T47D (cell line): Measurements from ENCODE around the gene IQCK.

Experiments used
- DNase-seq, 2 experiments: peaks; one replicate each; pipeline versions ENCODE4 v3.0.0 to v3.0.0-alpha.2; 2011 to 2012; ENCODE audit warnings: low read depth in 1 of 2, low spot score in 1 of 2
- JUND ChIP-seq: IDR thresholded peaks from 2 replicates; pipeline ENCODE4 v1.6.1; 2012; ENCODE audit warnings: low read depth
- in situ Hi-C: cut with HindIII; loops from 2 replicates; pipeline ENCODE4 v1.10.0; 2016; ENCODE audit warnings: low sequenced_read_pairs, low pct_unique_long_range_greater_than_20kb

The IQCK gene

DNA sequence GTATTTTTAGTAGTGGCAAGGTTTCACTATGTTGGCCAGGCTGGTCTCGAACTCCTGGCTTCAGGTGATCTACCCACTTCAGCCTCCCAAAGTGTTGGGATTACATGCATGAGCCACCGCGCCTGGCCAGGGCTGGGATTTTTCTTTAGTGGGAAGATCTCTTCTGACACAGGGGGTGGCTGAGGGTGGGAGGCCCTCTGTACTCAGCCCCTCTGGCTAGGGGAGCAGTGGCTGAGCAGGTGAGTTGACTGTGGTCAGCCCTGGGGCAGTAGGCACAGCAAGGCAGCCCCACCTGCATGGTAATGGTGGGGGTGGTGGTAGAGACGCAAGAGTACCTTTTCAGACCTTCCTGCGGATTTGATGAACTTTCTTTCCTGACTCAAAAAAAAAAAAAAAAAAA, 178.9 kb downstream of the IQCK start:
- no peak for DNase-seq
- in situ Hi-C loops: no loop called here
- TF ChIP-seq JUND: no peak

DNA sequence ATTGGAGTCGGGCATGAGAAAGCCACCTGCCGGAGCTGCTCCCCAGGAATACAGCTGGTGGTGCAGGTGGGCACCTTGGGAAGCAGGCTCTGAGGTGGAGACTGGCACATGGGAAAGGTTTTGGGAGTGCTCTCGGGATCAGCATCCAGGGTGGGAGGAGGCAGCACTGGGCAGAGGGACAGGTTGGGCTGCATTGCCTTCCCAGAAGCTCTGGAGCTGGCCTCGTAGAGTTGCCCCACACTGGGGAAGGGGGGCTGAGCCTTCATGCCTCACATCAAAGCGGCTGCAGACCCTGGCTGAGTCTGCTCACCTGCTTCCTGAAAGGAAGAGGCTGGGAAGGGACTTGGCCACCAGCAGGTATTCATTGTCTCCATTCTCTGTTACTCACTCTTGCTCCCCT, 180.1 kb downstream of the IQCK start:
- DNase-seq: no peak
- TF ChIP-seq JUND: no peak
- in situ Hi-C loops: no loop called here

DNA sequence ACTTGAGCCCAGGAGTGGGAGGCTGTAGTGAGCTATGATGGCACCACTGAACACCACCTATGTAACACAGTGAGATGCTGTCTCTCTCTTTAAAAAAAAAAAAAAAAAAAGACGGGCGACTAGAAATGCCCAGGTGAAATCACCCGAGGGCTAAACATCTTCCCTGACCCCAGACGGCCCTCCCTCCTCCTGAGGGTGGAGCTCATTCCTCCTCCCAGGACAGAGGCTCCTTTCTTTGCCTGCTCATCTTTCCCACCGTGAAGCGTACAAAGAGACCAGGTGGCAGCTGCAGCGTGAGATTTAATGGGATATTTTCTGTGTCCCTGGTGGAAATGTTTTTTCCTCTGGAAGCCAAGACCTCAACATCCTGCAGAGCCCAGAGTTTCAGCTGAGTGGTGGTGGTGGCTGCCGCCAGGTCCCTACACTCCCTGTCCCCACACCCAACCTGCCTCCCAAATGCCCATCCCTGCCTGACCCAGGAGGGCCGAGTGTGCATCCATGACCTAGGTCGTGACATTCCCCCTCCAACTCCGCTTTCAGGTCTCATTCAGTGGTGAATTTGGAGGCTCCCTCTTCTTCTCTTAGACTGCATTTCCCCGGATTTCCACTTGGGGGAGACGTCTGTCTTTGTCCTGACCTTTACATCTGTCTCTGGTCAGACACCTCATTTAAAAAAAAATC, 181.0 kb downstream of the IQCK start:
- no peak for TF ChIP-seq JUND
- in situ Hi-C loops: no loop called here
- peak; percentile 47 to 76 for DNase-seq

DNA sequence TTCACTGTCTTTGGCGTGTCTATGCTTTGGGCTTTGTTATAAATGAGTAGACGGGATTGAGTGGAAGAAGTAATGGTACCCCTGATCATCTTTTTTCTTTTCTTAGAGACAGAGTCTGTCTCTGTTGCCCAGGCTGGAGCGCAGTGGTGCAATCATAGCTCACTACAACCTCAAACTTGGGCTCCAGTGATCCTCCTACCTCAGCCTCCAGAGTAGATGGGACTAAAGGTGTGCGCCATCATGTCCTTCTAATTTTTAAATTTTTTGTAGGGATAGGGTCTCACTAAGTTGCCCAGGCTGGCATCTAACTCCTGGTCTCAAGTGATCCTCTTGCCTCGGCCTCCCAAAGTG, 181.5 kb downstream of the IQCK start:
- in situ Hi-C loops: no loop called here
- no peak for DNase-seq
- TF ChIP-seq JUND: no peak

DNA sequence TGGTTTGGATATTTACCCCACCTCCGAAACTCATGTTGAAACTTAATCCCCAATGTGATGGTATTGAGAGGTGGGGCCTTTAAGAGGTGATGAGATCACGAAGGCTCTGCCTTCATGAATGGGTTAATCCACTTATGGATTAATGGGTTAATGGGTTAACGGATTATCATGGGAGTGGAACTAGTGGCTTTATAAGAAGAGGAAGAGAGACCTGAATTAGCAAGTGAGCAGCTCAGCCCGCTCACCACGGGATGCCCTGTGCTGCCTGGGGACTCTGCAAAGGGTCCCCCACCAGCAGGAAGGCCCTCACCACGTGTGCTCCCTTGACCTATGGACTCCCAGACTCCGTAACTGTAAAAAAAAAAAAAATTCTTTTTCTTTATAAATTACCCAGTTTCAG, 183.1 kb downstream of the IQCK start:
- no peak for DNase-seq
- no peak for TF ChIP-seq JUND
- in situ Hi-C loops: no loop called here

DNA sequence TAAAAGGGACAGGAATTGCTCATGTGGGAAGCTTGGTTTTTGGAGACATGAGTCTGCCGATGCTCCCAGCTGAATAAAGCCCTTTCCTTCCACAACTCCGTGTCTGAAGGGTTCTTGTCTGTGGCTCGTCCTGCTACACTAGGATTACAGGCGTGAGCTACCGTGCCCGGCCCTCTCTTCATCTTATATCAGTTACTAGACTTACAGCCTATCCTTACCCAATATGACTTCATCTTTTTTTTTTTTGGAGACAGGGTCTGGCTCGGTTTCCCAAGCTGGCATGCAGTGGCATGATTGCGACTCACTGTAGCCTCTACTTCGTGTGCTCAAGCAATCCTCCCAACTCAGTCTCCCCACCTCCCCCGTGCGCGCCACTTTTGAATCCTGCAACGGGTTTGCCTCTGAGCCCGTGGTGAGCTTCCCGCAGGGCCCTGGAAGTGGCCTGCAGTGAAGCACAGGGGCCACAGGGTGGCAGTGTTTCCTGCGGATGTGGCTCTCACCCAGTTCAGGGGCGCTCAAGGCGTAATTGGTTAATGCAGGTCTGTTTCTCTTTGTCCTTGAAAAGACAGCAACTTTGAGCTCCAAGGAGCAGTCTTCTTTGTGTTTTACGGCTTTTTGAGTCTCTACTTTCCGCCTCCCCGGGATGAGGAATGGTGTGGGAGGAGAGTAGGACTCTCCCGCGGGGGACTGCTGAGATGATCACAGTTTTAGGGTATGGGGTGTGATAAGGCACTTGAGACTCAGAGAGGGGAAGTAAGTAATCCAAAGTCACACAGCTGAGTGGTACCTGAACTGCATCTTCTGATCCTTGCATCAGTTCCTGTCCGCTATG, 189.3 kb downstream of the IQCK start:
- in situ Hi-C loops: no loop called here
- peak; percentile 53 to 75 for DNase-seq
- TF ChIP-seq JUND: no peak
